Hematopoietic multipotent progenitor cell treated with erythropoietin and hydrocortisone succinate and interleukin-3 and kit ligand, for 4 days (in vitro differentiated cells): Measurements from ENCODE around the gene CACNA1B.
"Not testable (repeated sequence)": the region's sequence is repeated elsewhere in the genome, so short reads cannot be mapped to it uniquely, and the experiment has no call there.

Experiments
- DNase-seq: peaks from one replicate; pipeline ENCODE4 v3.0.0-alpha.2; 2015

CACNA1B gene

DNA sequence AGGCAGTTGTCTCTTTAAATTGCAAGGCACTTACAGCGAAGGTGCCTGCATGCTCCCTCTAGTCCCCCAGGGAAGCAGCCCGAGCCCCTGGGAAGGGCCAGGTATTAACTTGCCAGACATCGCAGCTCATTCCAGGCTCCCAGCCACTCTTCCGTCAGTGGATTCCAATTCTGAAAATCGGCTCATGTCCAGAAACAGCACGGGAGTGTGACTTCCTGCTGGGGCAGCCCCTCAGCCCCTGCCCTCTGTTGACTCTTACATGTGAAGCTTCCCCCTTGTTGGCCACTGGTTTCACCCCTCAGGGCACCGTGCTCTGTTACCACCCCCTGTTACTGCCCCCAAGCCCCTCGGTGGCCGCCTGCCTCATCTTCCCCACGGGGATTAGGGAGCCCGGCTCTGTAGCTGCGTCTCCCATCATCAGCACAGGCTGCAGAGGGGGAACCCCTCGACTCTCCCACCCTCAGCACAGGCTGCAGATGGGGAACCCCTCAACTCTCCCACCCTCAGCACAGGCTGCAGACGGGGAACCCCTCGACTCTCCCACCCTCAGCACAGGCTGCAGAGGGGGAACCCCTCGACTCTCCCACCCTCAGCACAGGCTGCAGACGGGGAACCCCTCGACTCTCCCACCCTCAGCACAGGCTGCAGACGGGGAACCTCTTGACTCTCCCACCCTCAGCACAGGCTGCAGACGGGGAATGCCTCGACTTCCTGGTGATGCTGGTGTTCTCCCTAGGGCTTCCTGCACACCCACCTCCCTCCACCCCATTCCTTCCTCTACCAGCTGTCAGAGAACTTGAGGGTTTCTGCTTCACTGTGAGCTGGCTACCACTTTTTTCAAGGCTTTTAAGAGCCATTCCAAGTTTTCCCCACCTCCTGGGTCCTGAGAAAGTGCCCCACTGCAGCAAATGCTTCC lies 11.1 kb upstream of the CACNA1B start:
- DNase-seq: no peak

DNA sequence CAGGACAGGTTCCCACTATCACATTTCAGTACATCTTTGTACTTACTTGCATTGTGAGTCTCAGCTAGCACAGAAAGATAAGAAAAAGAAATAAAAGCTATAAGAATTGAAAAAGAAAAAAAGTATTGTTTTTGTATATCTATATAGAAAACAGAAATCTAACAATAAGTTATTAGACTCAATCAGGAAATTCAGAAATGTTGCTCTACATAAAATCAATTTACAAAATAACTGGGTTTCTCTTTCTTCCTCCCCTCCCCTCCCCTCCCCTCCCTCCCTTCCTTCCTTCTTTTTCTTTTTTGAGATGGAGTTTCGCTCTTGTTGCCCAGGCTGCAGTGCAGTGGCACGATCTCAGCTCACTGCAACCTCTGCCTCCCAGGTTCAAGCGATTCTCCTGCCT lies 7.2 kb upstream of the CACNA1B start:
- no peak for DNase-seq

DNA sequence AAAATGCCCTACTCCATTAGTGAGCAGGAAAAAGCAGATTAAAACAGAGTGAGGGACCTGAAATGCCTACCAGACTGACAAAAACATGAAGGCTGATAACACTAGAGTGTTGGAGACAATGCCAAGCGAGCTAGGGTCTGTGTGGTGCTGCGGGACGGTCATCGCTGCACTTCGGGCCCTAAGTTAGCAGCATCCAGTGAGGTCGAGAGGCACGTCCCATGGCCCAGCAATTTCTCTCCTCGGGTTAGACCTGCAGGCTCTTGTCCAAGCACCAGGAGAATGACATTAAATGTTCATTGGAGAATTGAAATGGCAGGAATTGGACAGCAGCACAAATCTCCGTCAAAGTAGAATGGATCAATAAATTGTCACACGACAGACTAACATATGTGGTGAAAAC lies 5.3 kb upstream of the CACNA1B start:
- no peak for DNase-seq

DNA sequence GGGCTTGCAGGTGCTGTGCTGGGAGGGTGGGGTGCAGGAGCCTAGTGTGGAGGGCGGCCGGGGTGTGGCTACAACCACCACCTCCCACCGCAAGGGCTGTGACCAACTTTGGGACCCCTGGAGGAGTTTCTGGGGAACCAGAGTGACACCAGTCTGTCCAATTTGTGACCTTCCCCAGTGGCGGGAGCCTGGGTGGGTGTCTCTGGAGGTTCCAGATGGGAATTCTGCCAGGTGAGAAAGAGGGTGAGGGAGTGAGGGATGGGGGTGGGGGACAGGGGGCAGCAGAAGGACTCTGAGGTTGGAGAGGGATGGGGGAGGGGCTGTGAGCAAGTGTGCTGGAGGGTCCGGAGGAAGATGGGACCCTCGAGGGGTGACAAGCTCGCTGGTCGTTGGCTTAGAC lies 4.2 kb upstream of the CACNA1B start:
- DNase-seq: no peak

DNA sequence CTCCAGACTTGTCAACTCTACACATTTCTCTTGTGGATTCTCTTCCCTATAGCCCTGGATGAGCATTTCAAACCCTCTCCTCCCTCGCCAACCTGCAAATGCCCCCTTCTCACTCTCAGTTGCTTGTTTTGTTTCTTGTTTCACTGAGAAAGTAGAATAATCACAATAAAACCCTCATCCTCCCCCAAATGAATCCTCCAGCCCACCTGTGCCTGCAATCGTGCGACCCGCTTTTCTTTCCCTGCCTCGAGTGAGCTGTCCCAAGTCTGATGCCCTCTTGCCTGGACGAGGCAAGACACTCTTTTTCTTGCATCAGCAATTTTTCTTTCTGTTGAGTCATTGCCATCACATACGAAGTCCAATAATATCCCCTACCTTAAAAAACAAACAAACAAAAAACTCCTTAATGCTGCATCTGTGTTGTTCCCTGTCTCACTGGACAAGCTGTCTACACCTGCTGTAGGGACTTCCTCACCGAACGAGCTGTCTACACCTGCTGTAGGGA lies 3.7 kb upstream of the CACNA1B start:
- DNase-seq: no peak

DNA sequence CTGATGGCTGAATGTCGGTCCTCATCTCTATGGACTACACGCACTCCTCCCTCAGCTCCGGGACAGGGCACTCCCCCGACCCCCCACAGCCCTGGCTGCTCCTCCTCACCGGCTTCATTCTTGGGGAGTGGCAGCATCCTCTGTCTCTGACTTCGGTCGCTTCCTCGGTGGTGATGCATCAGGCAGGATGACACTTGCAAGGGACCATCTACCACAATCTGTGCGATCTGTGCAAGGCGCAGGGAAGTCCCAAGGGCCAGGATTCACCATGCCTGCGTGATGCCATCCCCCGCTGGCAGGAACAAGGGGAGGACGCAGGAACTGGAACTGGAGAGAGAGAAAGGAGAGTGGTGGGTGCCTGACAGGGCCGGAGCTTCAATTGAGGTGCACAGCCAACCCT lies 2.2 kb upstream of the CACNA1B start:
- DNase-seq: no peak

DNA sequence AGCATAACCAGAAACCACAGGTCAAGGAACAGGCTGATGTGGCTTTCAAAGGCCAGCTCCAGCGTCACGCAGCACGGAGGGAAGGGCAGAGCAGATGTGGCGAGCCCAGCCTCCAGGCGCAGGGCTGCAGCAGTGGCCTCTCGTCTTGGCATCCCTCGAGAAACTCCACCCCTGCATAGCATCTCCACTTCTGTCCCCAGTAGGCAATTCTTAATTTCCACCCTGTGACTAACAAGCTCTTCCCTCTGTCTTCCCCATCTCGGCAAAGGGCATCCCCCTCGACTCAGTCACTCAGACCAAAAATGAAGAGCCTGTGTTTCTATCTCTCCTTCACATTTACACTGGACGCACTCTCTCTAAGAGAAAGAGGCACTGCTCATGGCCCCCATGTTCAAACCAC lies 1.7 kb upstream of the CACNA1B start:
- DNase-seq: no peak

DNA sequence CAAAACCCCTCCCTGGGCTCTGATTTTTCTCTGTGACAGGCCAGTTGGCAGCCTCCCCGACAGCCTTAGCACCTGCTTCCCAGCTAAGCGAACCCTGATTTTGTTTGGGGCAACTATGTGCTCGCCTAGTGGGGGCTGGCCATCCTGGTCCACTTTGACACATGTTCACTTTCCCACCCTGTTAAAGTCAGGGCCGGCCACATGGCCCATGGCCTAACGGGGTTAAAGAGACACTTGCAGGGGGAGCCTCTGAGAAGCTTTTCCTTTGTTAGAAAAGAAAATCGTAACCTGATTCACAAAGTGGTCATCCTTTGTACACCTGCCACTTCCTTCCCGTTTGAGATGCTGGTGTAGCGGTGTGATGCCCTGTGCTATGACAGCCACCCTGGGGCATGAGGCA lies 1.3 kb upstream of the CACNA1B start:
- DNase-seq: no peak

DNA sequence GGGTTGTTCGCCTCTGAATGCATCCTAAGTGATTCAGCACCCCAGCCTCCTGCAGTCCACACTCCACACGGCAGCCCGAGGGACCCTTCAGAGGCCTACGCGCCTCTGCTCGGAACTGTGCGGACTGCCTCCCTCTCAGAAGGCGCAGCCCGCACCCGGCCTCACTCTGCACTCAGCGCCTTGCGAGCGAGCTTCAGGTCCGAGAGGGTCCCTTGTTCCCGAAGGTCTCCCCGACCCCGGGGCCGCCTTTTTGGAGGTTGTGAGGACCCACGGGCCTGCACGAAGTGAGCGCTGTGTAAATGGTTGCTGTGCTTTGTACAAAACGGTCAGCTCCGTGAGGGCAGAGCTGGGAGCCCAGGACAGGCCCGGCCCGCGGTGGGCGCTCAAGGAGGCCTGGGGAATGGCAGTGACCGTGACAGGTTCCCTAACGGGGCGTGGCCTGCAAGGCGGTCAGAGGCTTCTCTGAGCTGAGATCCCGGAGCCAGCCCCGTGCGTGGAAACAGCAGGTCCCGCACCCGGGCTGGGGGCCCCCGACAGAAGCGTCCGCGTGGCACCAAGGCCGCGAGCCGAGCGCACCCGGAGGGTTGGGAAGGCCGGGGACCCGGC lies 698 bp upstream of the CACNA1B start:
- no peak for DNase-seq

DNA sequence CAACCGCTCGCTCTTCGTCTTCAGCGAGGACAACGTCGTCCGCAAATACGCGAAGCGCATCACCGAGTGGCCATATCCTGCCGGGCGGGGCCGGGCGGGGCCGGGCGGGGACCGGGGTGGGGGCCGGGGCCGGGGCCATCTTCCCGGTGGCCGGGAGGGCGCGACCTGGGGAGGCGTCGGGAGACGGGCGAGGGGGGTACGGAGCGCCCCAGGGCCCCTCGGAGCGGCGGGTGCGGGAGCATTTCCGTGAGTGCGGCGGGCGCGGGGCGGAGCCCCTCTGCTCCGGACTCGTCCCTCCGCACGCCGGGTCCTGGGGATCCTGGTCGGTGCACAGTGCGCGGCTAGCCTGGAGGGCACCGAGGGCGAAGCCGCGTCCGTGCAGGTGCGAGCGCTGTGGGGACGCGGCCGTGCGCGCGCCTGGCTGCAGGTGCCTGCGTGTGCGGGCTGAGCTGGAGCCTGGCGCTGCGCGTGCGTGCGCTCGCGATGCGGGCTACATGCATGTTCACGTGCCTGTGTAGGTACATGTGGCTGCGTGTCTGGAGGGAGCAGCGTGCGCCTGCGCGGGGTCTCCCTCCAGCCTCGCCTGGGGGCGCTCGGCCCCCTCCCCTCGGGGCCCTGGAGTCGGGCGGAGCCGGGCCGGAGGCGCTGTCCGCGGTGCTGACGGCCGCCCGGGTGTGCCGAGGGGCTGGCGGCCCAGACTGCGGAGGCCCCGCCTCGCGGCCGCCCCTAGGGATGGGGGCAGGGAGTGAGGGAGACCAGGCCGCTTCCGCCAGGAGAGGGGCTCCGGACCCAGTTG lies 762 bp downstream of the CACNA1B start:
- DNase-seq: peak; percentile 71

DNA sequence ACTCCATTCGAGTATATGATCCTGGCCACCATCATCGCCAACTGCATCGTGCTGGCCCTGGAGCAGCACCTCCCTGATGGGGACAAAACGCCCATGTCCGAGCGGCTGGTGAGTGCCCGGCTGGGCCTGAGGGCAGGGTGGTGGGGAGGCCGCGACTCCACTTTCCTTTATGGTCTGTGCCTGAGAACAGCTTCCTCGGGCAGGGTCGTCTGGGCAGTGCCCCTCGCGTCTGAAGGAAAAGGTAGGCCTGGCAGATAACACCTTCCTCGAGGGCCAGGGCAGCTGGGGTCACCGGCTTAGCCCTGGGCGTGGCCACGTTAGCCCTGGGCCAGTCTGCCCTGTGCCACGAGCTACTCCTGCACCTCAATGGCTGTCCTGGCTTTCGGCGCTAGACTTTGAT lies 1.5 kb downstream of the CACNA1B start:
- DNase-seq: no peak

DNA sequence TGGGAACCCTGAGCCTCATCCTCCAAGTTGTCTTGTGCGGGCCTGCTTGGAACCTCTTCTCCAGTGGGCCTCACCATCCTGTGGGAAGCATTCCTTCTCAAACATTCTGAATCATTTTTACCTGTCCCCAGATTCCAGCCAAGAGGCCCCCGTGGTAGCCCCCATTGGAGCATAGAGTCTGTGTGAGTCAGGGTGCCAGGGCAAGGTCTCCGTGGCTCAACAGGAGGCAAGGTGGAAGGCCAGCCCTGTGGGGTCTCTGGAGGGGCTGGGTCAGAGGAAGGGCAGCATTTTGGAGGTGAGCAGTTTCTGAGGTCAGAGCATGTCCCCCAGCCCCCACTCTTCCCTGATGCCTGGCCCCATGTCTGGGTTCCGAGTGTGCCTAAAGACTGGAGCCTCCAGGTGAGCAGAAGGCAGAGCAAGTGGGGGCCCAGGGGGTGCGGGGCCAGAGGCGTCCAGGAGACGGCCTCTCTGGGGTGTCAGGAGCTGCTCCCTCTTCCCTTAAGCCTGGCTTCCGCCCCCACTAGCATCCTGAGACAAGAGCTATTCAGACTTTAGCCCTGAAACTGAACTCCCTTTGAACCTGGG lies 2.1 kb downstream of the CACNA1B start:
- no peak for DNase-seq

DNA sequence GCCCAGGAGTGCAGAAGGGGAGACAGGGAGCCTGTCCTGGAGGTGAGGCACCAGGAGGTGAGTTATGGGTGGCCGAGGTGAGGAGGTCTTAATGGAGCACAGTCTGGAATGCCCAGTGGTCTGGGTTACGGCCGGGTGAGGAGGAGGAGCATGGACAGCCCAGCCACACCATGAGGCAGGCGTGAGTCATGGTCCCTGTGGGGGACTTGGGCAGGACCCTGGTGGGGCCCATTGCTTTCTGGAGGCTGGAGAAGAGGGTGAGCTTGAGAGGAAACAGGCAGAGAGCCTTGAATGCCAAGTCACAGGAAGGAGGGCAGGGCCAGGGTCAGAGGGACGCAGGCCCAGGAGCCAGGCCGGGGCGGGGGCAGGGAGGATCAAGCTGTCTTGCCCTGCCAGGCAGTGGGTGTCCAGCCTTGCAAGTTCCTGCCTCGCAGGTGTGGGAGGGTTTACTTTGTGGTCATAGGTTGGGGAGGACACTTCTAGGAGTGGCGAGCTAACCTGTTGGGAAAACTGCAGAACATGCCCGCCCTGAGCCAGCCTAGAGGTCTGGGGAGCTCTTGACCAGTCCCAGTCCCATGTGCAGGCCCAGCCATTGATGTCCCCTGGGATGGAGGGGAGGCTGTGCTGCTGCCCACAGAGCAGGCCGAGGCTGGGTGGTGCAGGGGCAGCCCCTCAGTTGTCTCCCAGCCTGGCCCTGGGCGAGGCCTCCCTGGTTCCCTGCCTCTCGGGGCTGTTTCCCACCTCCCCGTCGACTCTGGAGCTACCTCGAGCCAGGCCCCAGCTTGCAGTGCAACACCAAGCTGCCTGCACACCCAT lies 2.8 kb downstream of the CACNA1B start:
- DNase-seq: no peak

DNA sequence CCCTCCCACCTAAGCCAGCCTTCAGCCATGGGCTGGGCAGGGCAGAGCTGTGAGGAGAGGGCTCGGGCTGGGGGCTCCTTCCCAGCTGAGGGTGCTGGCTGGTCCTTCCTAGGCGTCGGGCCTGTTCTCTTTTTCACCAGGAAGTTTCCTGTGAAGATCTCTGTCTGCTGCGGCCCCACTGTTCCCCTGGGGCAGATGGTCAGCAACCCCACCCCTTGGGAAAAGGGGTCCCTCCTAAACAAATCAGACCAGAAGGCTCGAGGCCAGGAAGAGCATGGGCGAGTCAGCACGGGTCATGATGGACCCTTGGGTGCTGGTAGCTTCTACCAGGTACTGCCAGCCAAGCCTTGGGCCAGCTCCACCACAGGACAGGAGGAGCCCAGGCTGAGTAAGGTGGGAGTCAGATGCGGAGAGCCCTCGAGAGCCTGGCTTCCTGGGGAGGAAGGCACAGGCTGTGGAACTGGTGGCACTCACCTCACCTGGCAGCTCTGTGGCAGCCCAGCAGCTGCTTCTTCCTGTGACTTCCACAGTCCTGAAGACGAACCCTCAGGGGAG lies 3.5 kb downstream of the CACNA1B start:
- no peak for DNase-seq

DNA sequence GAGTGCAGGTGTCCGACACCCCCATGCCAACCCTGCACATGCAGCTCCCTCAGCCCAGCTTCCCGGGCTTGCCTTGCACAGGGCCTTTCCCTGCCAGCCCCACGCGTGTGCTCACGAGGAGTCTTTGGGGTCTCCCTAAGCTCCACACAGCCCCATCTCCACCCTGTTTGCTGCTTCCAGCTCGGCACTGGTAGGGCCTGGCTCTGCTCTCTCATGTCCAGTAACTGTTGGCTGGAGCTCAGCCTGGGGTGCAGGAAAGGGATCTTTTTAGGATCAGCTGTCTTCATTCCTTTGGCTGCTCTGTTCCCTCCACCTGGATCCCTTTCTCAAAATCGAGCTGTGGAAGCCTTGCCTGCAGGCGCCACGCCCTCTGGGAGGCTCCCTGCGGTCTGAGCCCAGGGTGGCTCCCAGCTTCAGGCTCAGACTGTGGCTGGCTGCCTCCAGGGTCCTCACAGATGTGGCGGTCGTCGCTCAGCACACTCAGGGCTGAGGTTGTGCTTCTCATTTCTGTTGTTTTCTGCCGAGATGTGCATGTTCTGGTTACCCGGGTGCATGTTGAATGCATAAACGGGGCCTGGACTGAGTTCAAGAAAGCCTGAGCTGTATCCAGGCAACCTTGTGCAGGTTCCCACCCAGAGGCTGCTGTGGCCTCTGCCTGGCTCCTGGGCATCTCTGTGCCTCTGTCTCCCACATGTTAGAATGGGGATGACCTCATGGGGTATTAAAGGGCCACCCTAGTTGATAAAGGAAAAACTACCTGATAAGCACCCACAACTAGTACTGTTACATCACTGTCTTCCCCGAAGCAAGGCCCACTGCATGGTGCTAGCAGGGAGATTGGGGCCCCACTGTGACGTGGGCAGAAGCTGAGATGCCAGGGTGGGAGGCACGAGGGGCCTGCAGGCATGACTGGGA lies 4.3 kb downstream of the CACNA1B start:
- DNase-seq: no peak

DNA sequence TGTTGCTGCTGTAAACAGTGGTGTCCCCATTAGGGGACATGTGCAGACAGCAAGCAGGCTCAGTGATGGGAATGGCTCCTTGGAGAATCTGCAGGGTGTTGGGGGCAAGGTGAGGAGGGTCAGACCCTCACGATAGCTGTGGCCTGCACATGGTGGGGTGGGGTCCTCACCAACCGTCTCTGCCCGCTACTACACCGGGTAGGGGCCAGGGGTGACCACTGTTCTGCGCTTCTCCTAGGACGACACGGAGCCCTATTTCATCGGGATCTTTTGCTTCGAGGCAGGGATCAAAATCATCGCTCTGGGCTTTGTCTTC lies 4.9 kb downstream of the CACNA1B start:
- DNase-seq: no peak

DNA sequence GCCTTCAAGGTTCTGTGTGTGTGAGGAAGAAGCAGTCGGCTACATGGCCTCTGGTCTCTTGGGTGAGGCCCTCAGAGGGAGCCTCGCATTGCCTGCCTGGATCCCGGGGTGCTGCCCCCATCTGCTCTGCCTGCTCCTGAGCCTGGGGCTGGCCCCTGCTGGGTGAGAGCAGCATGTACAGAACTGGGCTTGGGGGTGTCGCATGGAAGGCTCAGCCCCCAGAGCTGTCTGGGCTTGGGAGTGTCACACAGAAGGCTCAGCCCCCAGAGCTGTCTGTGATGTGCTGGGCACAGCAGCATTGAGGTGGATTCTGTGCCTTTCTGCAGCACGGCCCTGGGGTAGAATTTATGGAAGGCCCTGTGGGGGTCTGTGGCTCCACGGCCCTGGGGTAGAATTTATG lies 6.4 kb downstream of the CACNA1B start:
- DNase-seq: not testable (repeated sequence)

DNA sequence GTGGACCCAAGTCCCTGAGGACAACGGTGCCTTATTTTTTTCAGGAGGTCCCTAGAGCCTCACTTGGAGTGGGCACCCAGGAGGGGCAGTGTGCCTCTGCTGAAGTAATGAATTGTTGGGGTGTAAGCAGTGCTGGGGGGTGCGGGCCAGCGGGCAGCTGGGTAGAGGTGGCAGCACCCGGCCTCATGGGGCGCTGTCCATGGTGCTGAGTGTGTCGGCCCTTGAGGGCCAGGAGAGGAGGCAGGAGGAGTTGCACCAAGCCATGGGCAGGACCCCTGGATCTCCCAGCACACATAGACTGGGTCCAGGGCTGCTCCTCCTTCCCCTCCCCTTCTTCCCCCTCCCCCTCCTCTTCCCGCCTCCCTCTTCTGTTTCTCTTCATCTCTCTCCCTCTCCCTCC lies 7.0 kb downstream of the CACNA1B start:
- DNase-seq: peak; percentile 54

DNA sequence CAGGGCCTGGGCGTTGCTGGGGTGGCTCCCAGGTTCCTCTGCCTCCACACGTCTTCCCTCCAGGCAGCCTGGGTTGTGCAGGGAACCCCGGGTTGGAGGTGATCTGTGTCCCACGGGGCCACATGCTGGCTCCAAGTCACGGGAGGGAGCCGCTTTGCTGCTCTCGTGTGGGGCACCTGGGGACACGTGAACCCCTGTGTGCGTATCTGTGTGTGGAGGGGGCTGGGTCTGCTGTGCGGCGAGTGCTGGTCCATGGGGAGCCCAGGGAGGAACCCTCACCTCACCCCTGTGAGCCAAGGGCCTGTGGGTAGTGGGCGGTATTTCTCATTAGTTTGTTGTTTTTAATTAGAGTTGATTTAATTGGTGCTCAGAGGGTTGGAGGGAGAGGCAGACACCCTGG lies 7.5 kb downstream of the CACNA1B start:
- DNase-seq: not testable (repeated sequence)

DNA sequence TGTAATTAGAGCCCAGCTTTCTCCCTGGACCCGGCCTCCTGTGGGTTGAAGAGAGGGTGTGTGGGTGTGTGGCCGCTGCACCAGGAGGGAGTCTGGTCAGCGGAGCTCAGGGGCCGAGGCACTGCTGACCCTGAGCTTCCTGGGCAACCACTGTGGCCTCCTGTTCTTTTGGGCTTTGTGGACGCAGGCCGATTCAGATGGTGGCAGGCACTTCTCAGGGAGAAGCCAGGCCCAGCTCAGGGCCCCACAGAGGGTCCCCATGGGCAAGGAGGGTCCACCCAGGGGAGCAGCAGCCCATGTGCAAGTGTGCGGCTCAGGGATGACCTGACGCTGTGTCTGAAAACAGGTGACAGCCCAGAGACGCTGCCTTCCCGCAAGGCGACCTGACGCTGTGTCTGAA lies 11.0 kb downstream of the CACNA1B start:
- DNase-seq: not testable (repeated sequence)

DNA sequence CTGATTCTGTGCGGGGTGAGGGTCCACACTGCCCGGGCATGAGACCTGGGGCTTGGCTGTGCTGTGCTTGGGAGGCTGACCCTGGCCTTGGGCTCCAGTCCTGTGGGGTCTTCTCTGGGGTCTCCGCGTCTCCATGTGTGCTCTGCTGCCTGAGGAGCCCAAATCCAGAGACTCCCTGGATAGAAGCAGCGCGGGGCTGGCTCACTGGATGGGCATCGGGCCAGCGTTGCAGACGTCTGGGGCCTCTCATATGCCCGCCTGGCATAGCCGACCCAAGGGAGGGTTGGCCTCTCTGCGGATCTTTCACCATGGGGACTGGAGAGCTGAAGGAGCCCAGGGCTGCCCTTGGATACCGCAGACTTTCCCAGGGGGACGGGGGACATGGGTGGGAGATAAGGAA lies 12.4 kb downstream of the CACNA1B start:
- DNase-seq: not testable (repeated sequence)
